HFFc6 (cell line): ENCODE data around the gene GPR65. TPM values are rescaled to one million over a fixed set of nuclear protein-coding genes. Genes with fewer than 3 reads are reported as not detected.

ENCODE experiments used
- DNase-seq: peaks from one replicate; pipeline ENCODE4 v3.0.0-alpha.2; 2018
- H3K27ac Mint-ChIP-seq: 2 replicates; pipeline ENCODE4 v1.8.0; 2020; ENCODE audit warnings: mild to moderate bottlenecking, mixed read lengths
- H3K27me3 Mint-ChIP-seq: 2 replicates; pipeline ENCODE4 v1.8.0; 2021; ENCODE audit warnings: mild to moderate bottlenecking, moderate library complexity, mixed read lengths; ENCODE audit not compliant: insufficient read depth
- H3K36me3 Mint-ChIP-seq: 2 replicates; pipeline ENCODE4 v1.8.0; 2021; ENCODE audit warnings: low read depth, mixed read lengths
- H3K4me1 Mint-ChIP-seq: 2 replicates; pipeline ENCODE4 v1.8.0; 2020; ENCODE audit warnings: low read depth, mixed read lengths
- H3K4me3 Mint-ChIP-seq: 2 replicates; pipeline ENCODE4 v1.8.0; 2020; ENCODE audit warnings: mild to moderate bottlenecking, moderate library complexity, mixed read lengths
- H3K9me3 Mint-ChIP-seq: 2 replicates; pipeline ENCODE4 v1.8.0; 2020; ENCODE audit warnings: mild to moderate bottlenecking, mixed read lengths
- total RNA-seq, 6 experiments: library from RNA; stranded (reverse); fragmentation: NEBNext Ultra II Directional; extraction: Animal tissue kit (Norgen Biotek cat#: 25700); gene quantifications; 2 replicates in 1 of 6; 3 replicates in 5 of 6; pipeline ENCODE4 v1.2.3, GENCODE V29; 2021
- TF ChIP-seq, protein P1 (sequence below): fragments of 200-600 bp; sonication (generic); IDR thresholded peaks from 2 replicates; pipeline ENCODE4 v1.5.0; 2021; ENCODE audit warnings: antibody characterized with exemption, mild to moderate bottlenecking

GPR65 gene
- total RNA-seq, 6 experiments from 2014 or later, result 0.07 to 0.34 (median 0.20) TPM; not detected in 1

DNA sequence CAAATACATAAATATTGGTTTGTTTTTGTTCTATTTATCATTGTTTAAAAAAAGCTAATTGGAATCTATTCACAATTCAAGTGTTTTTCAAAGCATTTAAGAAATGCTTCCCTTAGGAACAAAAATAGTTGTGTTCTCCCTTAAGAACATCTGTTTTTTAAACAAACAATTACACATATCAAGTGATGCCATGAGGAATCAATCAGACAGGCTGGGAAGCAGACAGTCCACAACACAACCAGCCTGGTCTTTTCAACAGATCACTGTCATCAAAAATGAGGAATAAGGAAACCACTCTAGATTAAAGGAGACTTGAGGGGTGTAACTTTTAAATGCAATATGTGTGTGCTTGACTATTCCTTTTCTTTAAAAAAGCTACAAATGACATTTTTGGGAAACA is 37.4 kb upstream of the GPR65 start:
- H3K27ac Mint-ChIP-seq, result no peak overlapping the region
- no peaks in the 10 kb centered on the region for H3K27me3 Mint-ChIP-seq

DNA sequence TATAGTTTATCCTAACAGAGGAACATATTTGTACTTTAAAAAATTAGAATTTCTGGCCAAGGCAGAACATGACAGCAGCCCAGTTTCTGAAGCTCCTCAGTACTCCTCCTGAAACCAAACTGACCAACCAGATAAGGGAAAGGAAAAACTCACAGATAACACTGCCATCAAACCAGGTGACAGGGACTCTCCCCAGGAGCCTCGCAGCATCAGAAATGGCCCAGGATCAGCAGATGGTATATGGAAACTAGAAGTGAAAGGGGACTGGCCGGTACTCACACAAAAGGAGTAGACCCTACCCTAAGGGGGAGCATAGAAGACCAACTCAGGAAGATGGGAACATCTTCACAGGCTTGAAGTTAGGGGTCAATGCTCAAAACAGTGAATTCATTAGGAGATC is 33.9 kb upstream of the GPR65 start:
- peaks cover 6% of the 10 kb centered on the region; the same call in 1 of the 2 replicates for H3K4me1 Mint-ChIP-seq
- H3K27ac Mint-ChIP-seq, result no peak overlapping the region
- no peak overlapping the region for H3K4me3 Mint-ChIP-seq
- TF ChIP-seq, protein P1, sequence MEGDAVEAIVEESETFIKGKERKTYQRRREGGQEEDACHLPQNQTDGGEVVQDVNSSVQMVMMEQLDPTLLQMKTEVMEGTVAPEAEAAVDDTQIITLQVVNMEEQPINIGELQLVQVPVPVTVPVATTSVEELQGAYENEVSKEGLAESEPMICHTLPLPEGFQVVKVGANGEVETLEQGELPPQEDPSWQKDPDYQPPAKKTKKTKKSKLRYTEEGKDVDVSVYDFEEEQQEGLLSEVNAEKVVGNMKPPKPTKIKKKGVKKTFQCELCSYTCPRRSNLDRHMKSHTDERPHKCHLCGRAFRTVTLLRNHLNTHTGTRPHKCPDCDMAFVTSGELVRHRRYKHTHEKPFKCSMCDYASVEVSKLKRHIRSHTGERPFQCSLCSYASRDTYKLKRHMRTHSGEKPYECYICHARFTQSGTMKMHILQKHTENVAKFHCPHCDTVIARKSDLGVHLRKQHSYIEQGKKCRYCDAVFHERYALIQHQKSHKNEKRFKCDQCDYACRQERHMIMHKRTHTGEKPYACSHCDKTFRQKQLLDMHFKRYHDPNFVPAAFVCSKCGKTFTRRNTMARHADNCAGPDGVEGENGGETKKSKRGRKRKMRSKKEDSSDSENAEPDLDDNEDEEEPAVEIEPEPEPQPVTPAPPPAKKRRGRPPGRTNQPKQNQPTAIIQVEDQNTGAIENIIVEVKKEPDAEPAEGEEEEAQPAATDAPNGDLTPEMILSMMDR, result no peak
- DNase-seq, result no peak
- no peaks in the 10 kb centered on the region for H3K27me3 Mint-ChIP-seq
- no peaks in the 10 kb centered on the region for H3K9me3 Mint-ChIP-seq
- H3K36me3 Mint-ChIP-seq, result no peaks in the 10 kb centered on the region

More for the DNA sequence above, 37.4 kb upstream of the GPR65 start:
- no peaks in the 10 kb centered on the region for H3K36me3 Mint-ChIP-seq
- no peaks in the 10 kb centered on the region for H3K4me1 Mint-ChIP-seq
- TF ChIP-seq, protein P1, result no peak
- no peak for DNase-seq
- H3K9me3 Mint-ChIP-seq, result no peaks in the 10 kb centered on the region
- H3K4me3 Mint-ChIP-seq, result no peak overlapping the region

DNA sequence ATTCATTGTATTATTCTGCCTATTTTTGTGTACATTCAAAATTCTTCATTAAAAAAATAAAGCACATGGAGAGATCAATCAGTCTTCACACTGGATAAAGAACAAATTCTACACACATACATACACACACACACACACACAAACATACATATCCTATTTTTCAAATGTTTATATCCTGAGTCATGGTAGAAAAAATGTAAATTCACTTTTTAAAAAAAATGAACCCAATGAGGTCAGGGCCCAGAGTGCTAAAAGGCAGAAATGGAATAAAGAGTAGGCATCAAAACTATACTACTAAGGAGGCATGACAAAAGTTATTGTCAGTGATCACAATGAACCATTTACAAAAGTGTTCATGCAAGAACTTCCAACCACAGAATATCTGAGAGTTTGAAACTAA is 29.3 kb upstream of the GPR65 start:
- TF ChIP-seq, protein P1, result no peak
- Mint-ChIP-seq H3K36me3 (no peaks in the 10 kb centered on the region), H3K27me3 (peaks cover 2% of the 10 kb centered on the region; the same call in 1 of the 2 replicates), H3K9me3 (no peaks in the 10 kb centered on the region), H3K4me3 (no peak overlapping the region), H3K27ac (no peak overlapping the region), H3K4me1 (peaks cover 6% of the 10 kb centered on the region; the same call in 1 of the 2 replicates)
- DNase-seq, result no peak

DNA sequence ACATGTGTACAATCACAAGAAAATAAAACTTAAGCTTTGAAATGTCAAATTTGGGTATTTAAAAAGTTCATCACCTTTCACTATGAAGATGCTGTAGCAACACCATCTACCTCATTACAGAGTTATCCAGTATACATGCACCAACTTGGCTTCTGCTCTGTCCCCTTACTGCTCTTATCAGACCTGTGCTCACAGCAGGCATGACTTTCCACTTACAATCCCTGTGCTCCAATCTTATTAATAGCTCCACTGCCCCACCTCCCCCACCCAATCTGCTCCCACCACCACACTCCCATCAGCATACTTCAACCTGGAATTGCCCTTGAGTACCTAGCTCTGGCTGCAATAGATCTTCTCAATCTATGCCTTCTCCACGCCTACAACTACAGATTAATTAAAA is 25.2 kb upstream of the GPR65 start:
- Mint-ChIP-seq H3K4me1 (peaks cover 6% of the 10 kb centered on the region; the same call in 1 of the 2 replicates), H3K27me3 (peaks cover 2% of the 10 kb centered on the region; the same call in 1 of the 2 replicates)
- TF ChIP-seq, protein P1, result no peak

DNA sequence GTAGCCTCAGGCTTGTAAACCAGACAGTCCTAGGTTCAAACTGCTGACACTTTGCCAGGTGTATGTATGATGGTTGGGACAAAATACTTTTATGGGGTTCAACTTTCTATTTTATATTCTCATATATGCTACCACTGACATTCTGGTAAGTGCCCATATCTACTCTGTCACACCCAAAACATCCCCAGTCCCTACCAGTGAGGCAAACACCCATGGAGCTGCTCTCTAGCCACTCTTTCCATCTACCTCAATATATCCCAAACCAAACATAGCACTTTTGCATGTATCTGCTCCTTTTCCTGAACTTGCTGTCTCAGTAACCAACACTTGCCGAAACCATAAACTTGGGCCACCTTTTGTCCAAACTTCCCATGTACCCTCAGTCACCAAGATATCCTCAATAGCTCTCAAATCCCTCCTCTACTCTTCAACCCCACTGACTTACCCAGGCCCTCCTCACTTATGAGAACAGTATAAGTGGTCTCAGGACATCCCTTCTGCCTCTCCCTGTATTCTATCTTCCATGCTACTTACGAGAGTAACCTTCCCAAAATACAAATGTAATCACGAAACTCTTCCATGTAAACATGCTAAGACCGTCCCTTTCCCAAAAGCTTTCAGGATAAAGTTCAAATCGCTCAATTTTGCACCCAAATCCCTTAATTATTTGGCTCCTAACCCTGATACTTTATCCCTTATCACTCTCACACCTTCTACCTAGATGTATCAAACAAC is 15.5 kb upstream of the GPR65 start:
- Mint-ChIP-seq H3K27me3 (no peaks in the 10 kb centered on the region), H3K4me1 (peaks cover 11% of the 10 kb centered on the region), H3K36me3 (no peaks in the 10 kb centered on the region), H3K9me3 (no peaks in the 10 kb centered on the region), H3K4me3 (no peak overlapping the region), H3K27ac (no peak overlapping the region)
- DNase-seq, result no peak
- TF ChIP-seq, protein P1, result no peak

More for the DNA sequence above, 25.2 kb upstream of the GPR65 start:
- DNase-seq, result no peak
- no peak overlapping the region for H3K27ac Mint-ChIP-seq
- H3K4me3 Mint-ChIP-seq, result no peak overlapping the region
- no peaks in the 10 kb centered on the region for H3K9me3 Mint-ChIP-seq
- no peaks in the 10 kb centered on the region for H3K36me3 Mint-ChIP-seq
